Neural cell (in vitro differentiated cells): ENCODE data around the gene IL18R1. TPM values are rescaled to one million over a fixed set of nuclear protein-coding genes. Genes with fewer than 3 reads are reported as not detected.
"Not testable (repeated sequence)": the region's sequence is repeated elsewhere in the genome, so short reads cannot be mapped to it uniquely, and the experiment has no call there.

Source experiments
- H2AFZ ChIP-seq: fragments of 200-600, 300-800 bp; sonication (generic), shearing (Covaris generic); 2 replicates; pipeline ENCODE4 v1.6.0; 2014; ENCODE audit warnings: low read depth, mild to moderate bottlenecking, antibody characterized with exemption, low read length, moderate library complexity
- H3F3A ChIP-seq: fragments of 200-600 bp; shearing (Covaris generic); 2 replicates; pipeline ENCODE4 v1.6.1; 2016; ENCODE audit warnings: mild to moderate bottlenecking, moderate library complexity, mixed read lengths, antibody characterized with exemption, low read length; ENCODE audit not compliant: insufficient read depth, poor library complexity, severe bottlenecking
- H3K27ac ChIP-seq: fragments of 200-600, 300-800 bp; sonication (generic), shearing (Covaris generic); 2 replicates; pipeline ENCODE4 v1.5.1; 2014; ENCODE audit warnings: mild to moderate bottlenecking, low read length, moderate library complexity
- H3K27me3 ChIP-seq: fragments of 300-800, 200-600 bp; sonication (generic), shearing (Covaris generic); 2 replicates; pipeline ENCODE4 v1.6.0; 2014; ENCODE audit warnings: mild to moderate bottlenecking, low read depth, low read length, moderate library complexity; ENCODE audit not compliant: insufficient read depth
- H3K36me3 ChIP-seq: fragments of 300-800, 200-600 bp; sonication (generic), shearing (Covaris generic); 2 replicates; pipeline ENCODE4 v1.5.1; 2014; ENCODE audit warnings: mild to moderate bottlenecking, antibody characterized with exemption, low read length, moderate library complexity; ENCODE audit not compliant: insufficient read depth
- H3K4me2 ChIP-seq: fragments of 300-800, 200-600 bp; sonication (generic), shearing (Covaris generic); 2 replicates; pipeline ENCODE4 v1.6.0; 2014; ENCODE audit warnings: mild to moderate bottlenecking, low read length
- H3K4me3 ChIP-seq: fragments of 300-800, 200-600 bp; sonication (generic), shearing (Covaris generic); 2 replicates; pipeline ENCODE4 v1.5.1; 2014; ENCODE audit warnings: mild to moderate bottlenecking, low read length, moderate library complexity
- H3K79me2 ChIP-seq: fragments of 200-600 bp; shearing (Covaris generic); replicated peaks from 2 replicates; pipeline ENCODE4 v1.6.0; 2014; ENCODE audit warnings: mild to moderate bottlenecking, low read length, moderate library complexity; ENCODE audit not compliant: insufficient read depth
- H3K9ac ChIP-seq: fragments of 300-800, 200-600 bp; sonication (generic), shearing (Covaris generic); 2 replicates; pipeline ENCODE4 v1.6.1; 2016; ENCODE audit warnings: mild to moderate bottlenecking, low read length, mixed read lengths
- H3K9me2 ChIP-seq: fragments of 200-600 bp; shearing (Covaris generic); 2 replicates; pipeline ENCODE4 v1.6.1; 2016; ENCODE audit warnings: mild to moderate bottlenecking, low read length, mixed read lengths; ENCODE audit not compliant: insufficient read depth
- H3K9me3 ChIP-seq: fragments of 200-600, 300-800 bp; sonication (generic), shearing (Covaris generic); 2 replicates; pipeline ENCODE4 v1.6.1; 2016; ENCODE audit warnings: mild to moderate bottlenecking, mixed run types, low read length, moderate library complexity, mixed read lengths
- H4K20me1 ChIP-seq: fragments of 200-600 bp; shearing (Covaris generic); 2 replicates; pipeline ENCODE4 v1.6.1; 2016; ENCODE audit warnings: mild to moderate bottlenecking, mixed run types; ENCODE audit not compliant: insufficient read depth
- EP300 ChIP-seq: fragments of 450-650 bp; conservative IDR thresholded peaks from 2 replicates; pipeline ENCODE4 v1.6.1; 2014; ENCODE audit warnings: antibody characterized with exemption, mild to moderate bottlenecking, moderate library complexity; ENCODE audit not compliant: poor library complexity, severe bottlenecking
- EZH2 ChIP-seq: fragments of 200-600, 300-800 bp; shearing (Covaris generic), sonication (generic); IDR thresholded peaks from 2 replicates; pipeline ENCODE4 v1.6.1; 2014; ENCODE audit warnings: antibody characterized with exemption, low read length, borderline replicate concordance, mild to moderate bottlenecking; ENCODE audit not compliant: insufficient read depth, poor library complexity, severe bottlenecking
- MXI1 ChIP-seq: fragments of 450-650 bp; conservative IDR thresholded peaks from 2 replicates; pipeline ENCODE4 v1.6.1; 2014; ENCODE audit warnings: antibody characterized with exemption, mild to moderate bottlenecking; ENCODE audit not compliant: poor library complexity, severe bottlenecking
- POLR2AphosphoS5 ChIP-seq: IDR thresholded peaks from 2 replicates; pipeline ENCODE4 v1.6.1; 2012
- RAD21 ChIP-seq: fragments of 450-650 bp; conservative IDR thresholded peaks from 2 replicates; pipeline ENCODE4 v1.6.1; 2014; ENCODE audit warnings: antibody characterized with exemption, mild to moderate bottlenecking, moderate library complexity
- SMC3 ChIP-seq: fragments of 450-650 bp; conservative IDR thresholded peaks from 2 replicates; pipeline ENCODE4 v1.6.1; 2014; ENCODE audit warnings: antibody characterized with exemption, mild to moderate bottlenecking, moderate library complexity; ENCODE audit not compliant: poor library complexity
- TAF1 ChIP-seq: IDR thresholded peaks from 2 replicates; pipeline ENCODE4 v1.6.1; 2012; ENCODE audit warnings: low read depth
- polyA plus RNA-seq: library from polyadenylated mRNA; depleted of rRNA; stranded (reverse); fragments of >200 nt; gene quantifications from 2 replicates; pipeline ENCODE4 v1.2.3, GENCODE V29; 2014
- TF ChIP-seq, protein P1 (sequence below): fragments of 450-650 bp; IDR thresholded peaks from 2 replicates; pipeline ENCODE4 v1.5.1; 2014; ENCODE audit warnings: antibody characterized with exemption, mild to moderate bottlenecking, moderate library complexity; ENCODE audit not compliant: poor library complexity, severe bottlenecking
- TF ChIP-seq, protein P2 (sequence below): IDR thresholded peaks from 2 replicates; pipeline ENCODE4 v1.6.1; 2012; ENCODE audit warnings: borderline replicate concordance

The IL18R1 gene
- polyA plus RNA-seq, 1 donor from 2014 or later: 0.09 TPM

DNA sequence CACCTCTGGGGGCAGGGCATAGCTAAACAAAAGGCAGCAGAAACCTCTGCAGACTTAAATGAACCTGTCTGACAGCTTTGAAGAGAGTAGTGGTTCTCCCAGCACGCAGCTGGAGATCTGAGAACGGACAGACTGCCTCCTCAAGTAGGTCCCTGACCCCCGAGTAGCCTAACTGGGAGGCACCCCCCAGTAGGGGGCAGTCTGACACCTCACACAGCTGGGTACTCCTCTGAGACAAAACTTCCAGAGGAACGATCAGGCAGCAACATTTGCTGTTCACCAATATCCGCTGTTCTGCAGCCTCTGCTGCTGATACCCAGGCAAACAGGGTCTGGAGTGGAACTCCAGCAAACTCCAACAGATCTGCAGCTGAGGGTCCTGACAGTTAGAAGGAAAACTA lies 30.7 kb upstream of the IL18R1 start:
- H3K4me3 ChIP-seq, H2AFZ ChIP-seq, H3K27ac ChIP-seq, H3F3A ChIP-seq, H3K36me3 ChIP-seq, H3K9me3 ChIP-seq, H3K9me2 ChIP-seq, H3K9ac ChIP-seq, H3K79me2 ChIP-seq, H3K4me2 ChIP-seq, H4K20me1 ChIP-seq, H3K27me3 ChIP-seq: not testable (repeated sequence)

DNA sequence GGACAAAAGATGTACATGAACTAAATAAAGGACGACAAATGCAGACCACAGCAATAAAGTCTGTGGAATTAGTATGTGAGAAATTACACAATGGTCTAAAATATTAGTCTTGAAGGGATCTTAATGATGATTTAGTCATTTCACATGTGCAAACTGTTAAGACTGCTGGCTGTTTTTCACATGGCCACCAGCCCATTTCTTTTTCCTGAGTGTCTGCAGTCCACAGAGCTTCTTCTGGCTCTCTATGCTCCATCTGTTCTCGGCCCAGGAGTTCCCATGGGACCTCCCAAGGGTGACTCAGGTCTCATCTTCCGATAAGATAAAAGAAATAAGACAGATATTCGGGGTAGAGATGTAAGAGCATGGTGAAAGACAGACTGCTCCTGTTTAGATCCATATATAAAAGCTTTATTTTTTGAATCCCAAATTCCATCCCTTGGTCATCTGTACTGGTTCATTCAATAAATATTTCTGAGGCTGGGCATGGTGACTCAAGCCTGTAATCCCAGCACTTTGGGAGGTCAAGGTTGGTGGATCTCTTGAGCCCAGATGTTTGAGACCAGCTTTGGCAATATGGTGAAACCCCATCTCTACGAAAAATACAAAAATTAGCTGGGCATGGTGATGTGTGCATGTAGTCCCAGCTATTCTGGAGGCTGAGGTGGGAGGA lies 24.1 kb upstream of the IL18R1 start:
- Histone ChIP-seq H3F3A (no peaks in the 10 kb centered on the region), H2AFZ (no peak overlapping the region), H3K27ac (no peak overlapping the region), H3K4me3 (no peak overlapping the region), H4K20me1 (no peaks in the 10 kb centered on the region), H3K9ac (no peak overlapping the region), H3K27me3 (no peaks in the 10 kb centered on the region), H3K79me2 (no peaks in the 10 kb centered on the region), H3K9me2 (no peaks in the 10 kb centered on the region), H3K4me2 (no peak overlapping the region), H3K9me3 (no peaks in the 10 kb centered on the region), H3K36me3 (no peaks in the 10 kb centered on the region)
- TF ChIP-seq SMC3 (no peak), RAD21 (no peak), TAF1 (no peak)

DNA sequence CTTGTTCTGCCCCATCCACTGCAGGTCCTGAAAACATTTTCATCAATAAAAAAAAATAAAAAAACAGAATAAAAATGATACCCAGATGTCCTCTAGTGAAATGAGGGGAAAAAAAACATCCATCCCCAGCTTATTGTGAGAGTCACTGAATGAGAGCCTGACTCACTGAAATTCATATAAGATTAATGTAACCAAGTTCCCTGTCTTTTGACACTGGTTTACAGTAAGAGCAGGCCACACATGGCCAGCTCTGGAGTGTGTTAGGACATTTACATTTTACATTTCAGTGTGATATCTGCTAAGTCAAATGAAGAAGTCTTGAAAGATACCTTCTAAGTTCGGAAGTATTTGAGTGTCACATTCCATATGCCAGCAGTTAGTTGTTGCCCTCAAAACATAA lies 21.1 kb upstream of the IL18R1 start:
- Histone ChIP-seq H3K79me2 (no peaks in the 10 kb centered on the region), H3K36me3 (no peaks in the 10 kb centered on the region), H3K9me2 (no peaks in the 10 kb centered on the region), H3K4me2 (no peak overlapping the region), H2AFZ (no peak overlapping the region), H3K27me3 (no peaks in the 10 kb centered on the region), H3K9me3 (no peaks in the 10 kb centered on the region), H3K27ac (no peak overlapping the region), H3K4me3 (no peak overlapping the region), H4K20me1 (no peaks in the 10 kb centered on the region), H3K9ac (no peak overlapping the region), H3F3A (no peaks in the 10 kb centered on the region)
- TF ChIP-seq SMC3: no peak

DNA sequence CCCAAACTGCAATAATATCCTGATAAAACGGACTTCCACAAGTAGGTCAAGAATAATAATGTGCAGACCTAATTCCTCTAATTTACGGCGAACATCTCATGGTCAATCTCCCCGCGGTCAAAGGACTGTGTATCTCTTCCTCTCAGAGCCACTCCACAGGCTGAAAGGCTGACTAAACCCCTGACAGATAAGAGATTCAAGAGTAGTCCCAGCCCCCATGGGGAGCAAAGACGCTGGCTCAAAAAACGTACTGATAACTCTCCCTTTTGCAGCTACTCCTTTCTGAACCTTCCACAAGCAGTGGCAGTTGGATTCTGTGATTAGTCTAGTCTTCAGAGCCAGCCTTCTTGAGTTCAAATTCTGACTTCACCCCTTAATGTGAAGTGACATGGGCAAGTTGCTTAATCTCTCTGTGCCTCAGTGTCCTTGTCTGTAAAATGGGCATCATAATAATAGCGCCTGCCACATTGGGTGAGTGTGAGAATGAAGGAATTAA lies 19.7 kb upstream of the IL18R1 start:
- Histone ChIP-seq H4K20me1 (no peaks in the 10 kb centered on the region), H3K4me2 (no peak overlapping the region), H3K9me2 (no peaks in the 10 kb centered on the region), H3K9ac (no peak overlapping the region), H3K9me3 (no peaks in the 10 kb centered on the region), H3K27me3 (no peaks in the 10 kb centered on the region), H3K27ac (no peak overlapping the region), H2AFZ (no peak overlapping the region), H3F3A (no peaks in the 10 kb centered on the region), H3K4me3 (no peak overlapping the region), H3K36me3 (no peaks in the 10 kb centered on the region), H3K79me2 (no peaks in the 10 kb centered on the region)
- TF ChIP-seq EZH2 (no peak), EP300 (no peak), TAF1 (no peak), SMC3 (no peak), POLR2AphosphoS5 (no peak), MXI1 (no peak), RAD21 (no peak)
- TF ChIP-seq, protein P1, sequence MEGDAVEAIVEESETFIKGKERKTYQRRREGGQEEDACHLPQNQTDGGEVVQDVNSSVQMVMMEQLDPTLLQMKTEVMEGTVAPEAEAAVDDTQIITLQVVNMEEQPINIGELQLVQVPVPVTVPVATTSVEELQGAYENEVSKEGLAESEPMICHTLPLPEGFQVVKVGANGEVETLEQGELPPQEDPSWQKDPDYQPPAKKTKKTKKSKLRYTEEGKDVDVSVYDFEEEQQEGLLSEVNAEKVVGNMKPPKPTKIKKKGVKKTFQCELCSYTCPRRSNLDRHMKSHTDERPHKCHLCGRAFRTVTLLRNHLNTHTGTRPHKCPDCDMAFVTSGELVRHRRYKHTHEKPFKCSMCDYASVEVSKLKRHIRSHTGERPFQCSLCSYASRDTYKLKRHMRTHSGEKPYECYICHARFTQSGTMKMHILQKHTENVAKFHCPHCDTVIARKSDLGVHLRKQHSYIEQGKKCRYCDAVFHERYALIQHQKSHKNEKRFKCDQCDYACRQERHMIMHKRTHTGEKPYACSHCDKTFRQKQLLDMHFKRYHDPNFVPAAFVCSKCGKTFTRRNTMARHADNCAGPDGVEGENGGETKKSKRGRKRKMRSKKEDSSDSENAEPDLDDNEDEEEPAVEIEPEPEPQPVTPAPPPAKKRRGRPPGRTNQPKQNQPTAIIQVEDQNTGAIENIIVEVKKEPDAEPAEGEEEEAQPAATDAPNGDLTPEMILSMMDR: no peak
- TF ChIP-seq, protein P2, sequence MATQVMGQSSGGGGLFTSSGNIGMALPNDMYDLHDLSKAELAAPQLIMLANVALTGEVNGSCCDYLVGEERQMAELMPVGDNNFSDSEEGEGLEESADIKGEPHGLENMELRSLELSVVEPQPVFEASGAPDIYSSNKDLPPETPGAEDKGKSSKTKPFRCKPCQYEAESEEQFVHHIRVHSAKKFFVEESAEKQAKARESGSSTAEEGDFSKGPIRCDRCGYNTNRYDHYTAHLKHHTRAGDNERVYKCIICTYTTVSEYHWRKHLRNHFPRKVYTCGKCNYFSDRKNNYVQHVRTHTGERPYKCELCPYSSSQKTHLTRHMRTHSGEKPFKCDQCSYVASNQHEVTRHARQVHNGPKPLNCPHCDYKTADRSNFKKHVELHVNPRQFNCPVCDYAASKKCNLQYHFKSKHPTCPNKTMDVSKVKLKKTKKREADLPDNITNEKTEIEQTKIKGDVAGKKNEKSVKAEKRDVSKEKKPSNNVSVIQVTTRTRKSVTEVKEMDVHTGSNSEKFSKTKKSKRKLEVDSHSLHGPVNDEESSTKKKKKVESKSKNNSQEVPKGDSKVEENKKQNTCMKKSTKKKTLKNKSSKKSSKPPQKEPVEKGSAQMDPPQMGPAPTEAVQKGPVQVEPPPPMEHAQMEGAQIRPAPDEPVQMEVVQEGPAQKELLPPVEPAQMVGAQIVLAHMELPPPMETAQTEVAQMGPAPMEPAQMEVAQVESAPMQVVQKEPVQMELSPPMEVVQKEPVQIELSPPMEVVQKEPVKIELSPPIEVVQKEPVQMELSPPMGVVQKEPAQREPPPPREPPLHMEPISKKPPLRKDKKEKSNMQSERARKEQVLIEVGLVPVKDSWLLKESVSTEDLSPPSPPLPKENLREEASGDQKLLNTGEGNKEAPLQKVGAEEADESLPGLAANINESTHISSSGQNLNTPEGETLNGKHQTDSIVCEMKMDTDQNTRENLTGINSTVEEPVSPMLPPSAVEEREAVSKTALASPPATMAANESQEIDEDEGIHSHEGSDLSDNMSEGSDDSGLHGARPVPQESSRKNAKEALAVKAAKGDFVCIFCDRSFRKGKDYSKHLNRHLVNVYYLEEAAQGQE: no peak
